IgD-negative memory B cell (primary cell): Measurements from ENCODE around the gene MYL7. TPM values are rescaled to one million over a fixed set of nuclear protein-coding genes. Genes with fewer than 3 reads are reported as not detected.

Experiments used
- H3K27ac Mint-ChIP-seq, 3 donors: one replicate each; pipeline ENCODE4 v1.8.0; 2020 to 2022; ENCODE audit warnings: mild to moderate bottlenecking in 3 of 3, mixed read lengths in 3 of 3, moderate library complexity in 1 of 3
- H3K27me3 Mint-ChIP-seq: one replicate; pipeline ENCODE4 v1.8.0; 2021; ENCODE audit warnings: mixed read lengths
- H3K36me3 Mint-ChIP-seq: one replicate; pipeline ENCODE4 v1.8.0; 2020; ENCODE audit warnings: mild to moderate bottlenecking, mixed read lengths
- H3K4me1 Mint-ChIP-seq, 3 donors: one replicate each; pipeline ENCODE4 v1.8.0; 2020 to 2022; ENCODE audit warnings: mixed read lengths in 3 of 3, mild to moderate bottlenecking in 1 of 3
- H3K4me3 Mint-ChIP-seq, 4 donors: one replicate each; pipeline ENCODE4 v1.8.0; 2020 to 2022; ENCODE audit warnings: mild to moderate bottlenecking in 4 of 4, mixed read lengths in 4 of 4, moderate library complexity in 3 of 4
- H3K9me3 Mint-ChIP-seq, 3 donors: one replicate each; pipeline ENCODE4 v1.8.0; 2020 to 2021; ENCODE audit warnings: mixed read lengths in 3 of 3, mild to moderate bottlenecking in 1 of 3
- polyA plus RNA-seq: library from polyadenylated mRNA; unstranded; fragments of 300-500 nt; fragmentation: Illumina TruSeq; gene quantifications from one replicate; pipeline ENCODE4 v1.2.3, GENCODE V29; 2021

MYL7 gene
- polyA plus RNA-seq, 1 donor from 2014 or later, result not detected

- peaks cover 4% of the 10 kb centered on the region for H3K27me3 Mint-ChIP-seq
- no peak overlapping the region for H3K4me3 Mint-ChIP-seq
- H3K9me3 Mint-ChIP-seq, result no peaks in the 10 kb centered on the region
- H3K4me1 Mint-ChIP-seq, result peaks cover 0 to 1% (median 0%) of the 10 kb centered on the region in 3 donors
- H3K27ac Mint-ChIP-seq, result no peak overlapping the region
- H3K36me3 Mint-ChIP-seq, result no peaks in the 10 kb centered on the region
Measured at GRCh38 chr7:44149571-44150465, 8.7 kb upstream of the MYL7 start.

GRCh38 chr7:44148961-44149536 lies 7.9 kb upstream of the MYL7 start:
- Mint-ChIP-seq H3K36me3 (no peaks in the 10 kb centered on the region), H3K27me3 (peaks cover 4% of the 10 kb centered on the region), H3K27ac (no peak overlapping the region), H3K4me1 (peaks cover 0 to 1% (median 0%) of the 10 kb centered on the region in 3 donors), H3K9me3 (no peaks in the 10 kb centered on the region), H3K4me3 (no peak overlapping the region)

GRCh38 chr7:44148166-44148565 lies 7.0 kb upstream of the MYL7 start:
- no peaks in the 10 kb centered on the region for H3K9me3 Mint-ChIP-seq
- no peak overlapping the region for H3K27ac Mint-ChIP-seq
- H3K4me1 Mint-ChIP-seq, result peaks cover 0 to 1% (median 0%) of the 10 kb centered on the region in 3 donors
- peaks cover 4% of the 10 kb centered on the region for H3K27me3 Mint-ChIP-seq
- H3K4me3 Mint-ChIP-seq, result peak overlapping the region in 2 of 4 donors; percentile 32 to 34
- no peaks in the 10 kb centered on the region for H3K36me3 Mint-ChIP-seq

GRCh38 chr7:44147026-44147991 lies 6.2 kb upstream of the MYL7 start:
- H3K27ac Mint-ChIP-seq, result no peak overlapping the region
- H3K4me1 Mint-ChIP-seq, result peaks cover 0 to 1% (median 0%) of the 10 kb centered on the region in 3 donors
- H3K9me3 Mint-ChIP-seq, result no peaks in the 10 kb centered on the region
- H3K27me3 Mint-ChIP-seq, result peaks cover 4% of the 10 kb centered on the region
- peak overlapping the region in 2 of 4 donors; percentile 32 to 34 for H3K4me3 Mint-ChIP-seq
- H3K36me3 Mint-ChIP-seq, result no peaks in the 10 kb centered on the region

GRCh38 chr7:44145969-44146911 lies 5.1 kb upstream of the MYL7 start:
- Mint-ChIP-seq H3K27me3 (peaks cover 4% of the 10 kb centered on the region), H3K36me3 (no peaks in the 10 kb centered on the region), H3K9me3 (no peaks in the 10 kb centered on the region), H3K27ac (no peak overlapping the region), H3K4me3 (peak overlapping the region; percentile 40 to 91 (median 82)), H3K4me1 (peaks cover 0 to 1% (median 0%) of the 10 kb centered on the region in 3 donors)

GRCh38 chr7:44145479-44145968 lies 4.4 kb upstream of the MYL7 start:
- Mint-ChIP-seq H3K4me3 (peak overlapping the region; percentile 40 to 91 (median 82)), H3K27ac (no peak overlapping the region), H3K4me1 (peaks cover 0 to 1% (median 0%) of the 10 kb centered on the region in 3 donors), H3K9me3 (no peaks in the 10 kb centered on the region), H3K36me3 (no peaks in the 10 kb centered on the region), H3K27me3 (peaks cover 4% of the 10 kb centered on the region)

- peaks cover 0 to 1% (median 0%) of the 10 kb centered on the region in 3 donors for H3K4me1 Mint-ChIP-seq
- peaks cover 4% of the 10 kb centered on the region for H3K27me3 Mint-ChIP-seq
- H3K9me3 Mint-ChIP-seq, result no peaks in the 10 kb centered on the region
- no peak overlapping the region for H3K27ac Mint-ChIP-seq
- H3K4me3 Mint-ChIP-seq, result peak overlapping the region in 3 of 4 donors; percentile 40 to 86 (median 78)
- no peaks in the 10 kb centered on the region for H3K36me3 Mint-ChIP-seq
Measured at GRCh38 chr7:44144968-44145478, 3.9 kb upstream of the MYL7 start.

GRCh38 chr7:44144426-44144967 lies 3.4 kb upstream of the MYL7 start:
- Mint-ChIP-seq H3K4me1 (peaks cover 0 to 1% (median 0%) of the 10 kb centered on the region in 3 donors), H3K27ac (no peak overlapping the region), H3K36me3 (no peaks in the 10 kb centered on the region), H3K4me3 (peak overlapping the region in 2 of 4 donors; percentile 7 to 17), H3K9me3 (no peaks in the 10 kb centered on the region), H3K27me3 (peaks cover 4% of the 10 kb centered on the region)

- Mint-ChIP-seq H3K9me3 (no peaks in the 10 kb centered on the region), H3K36me3 (no peaks in the 10 kb centered on the region), H3K27ac (no peak overlapping the region), H3K4me1 (peaks cover 0 to 1% (median 0%) of the 10 kb centered on the region in 3 donors), H3K4me3 (peak overlapping the region in 1 of 4 donors; percentile 28), H3K27me3 (peaks cover 4% of the 10 kb centered on the region)
Measured at GRCh38 chr7:44143646-44144250, 2.6 kb upstream of the MYL7 start.

GRCh38 chr7:44142028-44142427 lies 896 bp upstream of the MYL7 start:
- H3K4me1 Mint-ChIP-seq, result peaks cover 0 to 1% (median 0%) of the 10 kb centered on the region in 3 donors
- H3K27me3 Mint-ChIP-seq, result peaks cover 4% of the 10 kb centered on the region
- H3K9me3 Mint-ChIP-seq, result no peaks in the 10 kb centered on the region
- H3K36me3 Mint-ChIP-seq, result no peaks in the 10 kb centered on the region
- H3K27ac Mint-ChIP-seq, result no peak overlapping the region
- H3K4me3 Mint-ChIP-seq, result no peak overlapping the region

- H3K27me3 Mint-ChIP-seq, result peaks cover 4% of the 10 kb centered on the region
- no peak overlapping the region for H3K4me3 Mint-ChIP-seq
- H3K27ac Mint-ChIP-seq, result no peak overlapping the region
- H3K9me3 Mint-ChIP-seq, result no peaks in the 10 kb centered on the region
- H3K4me1 Mint-ChIP-seq, result peaks cover 0 to 1% (median 0%) of the 10 kb centered on the region in 3 donors
- no peaks in the 10 kb centered on the region for H3K36me3 Mint-ChIP-seq
Measured at GRCh38 chr7:44140341-44140740, 791 bp downstream of the MYL7 start.

GRCh38 chr7:44139311-44140010 lies 1.7 kb downstream of the MYL7 start:
- H3K4me3 Mint-ChIP-seq, result no peak overlapping the region
- no peaks in the 10 kb centered on the region for H3K4me1 Mint-ChIP-seq
- no peak overlapping the region for H3K27ac Mint-ChIP-seq
- H3K27me3 Mint-ChIP-seq, result no peaks in the 10 kb centered on the region
- no peaks in the 10 kb centered on the region for H3K9me3 Mint-ChIP-seq
- no peaks in the 10 kb centered on the region for H3K36me3 Mint-ChIP-seq
